Measurements from ENCODE around the gene SERP1.
"Not testable (repeated sequence)": the region's sequence is repeated elsewhere in the genome, so short reads cannot be mapped to it uniquely, and the experiment has no call there.

The SERP1 gene

DNA sequence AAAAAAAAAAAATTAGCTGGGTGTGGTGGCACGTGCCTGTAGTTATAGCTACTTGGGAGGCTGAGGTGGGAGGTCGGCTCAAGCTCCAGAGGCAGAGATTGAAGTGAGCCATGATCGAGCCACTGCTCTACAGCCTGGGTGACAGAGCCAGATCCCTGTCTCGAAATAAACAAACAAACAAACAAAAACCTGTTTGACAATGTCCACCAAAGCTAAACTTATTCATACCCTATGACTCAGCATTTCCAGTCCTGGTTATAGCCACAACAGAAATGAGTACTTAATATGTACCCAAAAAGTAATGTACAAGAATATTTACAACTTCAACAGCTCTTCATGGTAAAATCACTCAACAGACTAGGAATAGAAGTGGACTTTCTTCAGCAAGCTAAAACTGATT is 31.1 kb downstream of the SERP1 start:
- in situ Hi-C loops (cut with MboI; ENCODE audit: low pct_unique_long_range_greater_than_20kb, low sequenced_read_pairs, unreplicated experiment): loop anchor here (25.0 kb wide), 1 partner anchor 578 kb away; no protein-coding TSS in a partner anchor
- TF ChIP-seq, protein P1, sequence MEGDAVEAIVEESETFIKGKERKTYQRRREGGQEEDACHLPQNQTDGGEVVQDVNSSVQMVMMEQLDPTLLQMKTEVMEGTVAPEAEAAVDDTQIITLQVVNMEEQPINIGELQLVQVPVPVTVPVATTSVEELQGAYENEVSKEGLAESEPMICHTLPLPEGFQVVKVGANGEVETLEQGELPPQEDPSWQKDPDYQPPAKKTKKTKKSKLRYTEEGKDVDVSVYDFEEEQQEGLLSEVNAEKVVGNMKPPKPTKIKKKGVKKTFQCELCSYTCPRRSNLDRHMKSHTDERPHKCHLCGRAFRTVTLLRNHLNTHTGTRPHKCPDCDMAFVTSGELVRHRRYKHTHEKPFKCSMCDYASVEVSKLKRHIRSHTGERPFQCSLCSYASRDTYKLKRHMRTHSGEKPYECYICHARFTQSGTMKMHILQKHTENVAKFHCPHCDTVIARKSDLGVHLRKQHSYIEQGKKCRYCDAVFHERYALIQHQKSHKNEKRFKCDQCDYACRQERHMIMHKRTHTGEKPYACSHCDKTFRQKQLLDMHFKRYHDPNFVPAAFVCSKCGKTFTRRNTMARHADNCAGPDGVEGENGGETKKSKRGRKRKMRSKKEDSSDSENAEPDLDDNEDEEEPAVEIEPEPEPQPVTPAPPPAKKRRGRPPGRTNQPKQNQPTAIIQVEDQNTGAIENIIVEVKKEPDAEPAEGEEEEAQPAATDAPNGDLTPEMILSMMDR (IDR thresholded peaks at IDR 0.05; ENCODE audit: extremely low read depth, insufficient read depth, missing control alignments): no peak
- no peak for DNase-seq (ENCODE audit: low spot score)

DNA sequence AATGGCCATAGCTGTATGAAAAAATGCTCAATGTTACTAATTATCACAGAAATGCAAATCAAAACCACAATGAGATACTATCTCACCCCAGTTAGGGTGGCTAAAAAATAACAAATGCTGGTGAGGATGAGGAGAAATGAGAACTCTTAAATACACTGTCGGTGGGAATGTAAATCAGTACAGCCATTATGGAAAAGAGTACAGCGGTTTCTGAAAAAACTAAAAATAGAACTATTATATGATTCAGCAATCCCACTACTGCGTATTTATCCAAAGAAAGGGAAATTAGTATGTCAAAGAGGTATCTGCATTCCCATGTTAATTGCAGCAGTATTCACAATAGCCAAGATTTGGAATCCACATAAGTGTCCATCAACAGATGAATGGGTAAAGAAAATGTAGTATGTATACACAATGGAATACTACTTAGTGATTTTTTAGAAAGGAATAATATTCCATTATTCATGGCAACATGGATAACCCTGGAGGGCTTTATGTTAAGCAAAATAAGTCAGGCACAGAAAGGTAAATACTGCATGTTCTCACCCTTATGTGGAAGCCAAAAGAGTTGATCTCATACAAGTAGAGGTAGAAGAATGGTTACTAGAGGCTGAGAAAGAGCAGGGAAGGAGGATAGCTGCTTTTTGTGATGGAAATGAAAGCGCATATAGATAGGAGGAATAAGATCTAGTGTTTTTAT is 35.0 kb downstream of the SERP1 start:
- TF ChIP-seq, protein P1 (IDR thresholded peaks at IDR 0.05; ENCODE audit: extremely low read depth, insufficient read depth, missing control alignments): no peak
- in situ Hi-C loops (cut with MboI; ENCODE audit: low pct_unique_long_range_greater_than_20kb, low sequenced_read_pairs, unreplicated experiment): loop anchor here (25.0 kb wide), 1 partner anchor 574 kb away; no protein-coding TSS in a partner anchor
- no peak for DNase-seq (ENCODE audit: low spot score)

DNA sequence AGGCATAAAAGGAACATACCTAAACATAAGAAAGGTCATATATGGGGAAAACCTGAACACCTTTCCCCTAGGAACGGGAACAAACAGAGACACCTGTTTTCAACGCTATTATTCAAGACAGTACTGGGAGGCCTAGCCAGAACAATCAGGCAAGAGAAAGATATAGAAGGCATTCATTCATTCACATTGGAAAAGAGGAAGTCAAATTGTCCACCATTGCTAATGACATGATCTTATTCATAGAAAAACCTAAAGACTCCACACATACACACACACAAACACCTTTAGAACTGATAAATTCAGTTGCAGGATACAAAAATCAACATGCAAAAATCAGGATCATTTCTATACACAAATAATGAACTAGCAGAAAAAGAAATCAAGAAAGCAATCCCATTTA is 36.5 kb downstream of the SERP1 start:
- TF ChIP-seq, protein P1 (IDR thresholded peaks at IDR 0.05; ENCODE audit: extremely low read depth, insufficient read depth, missing control alignments): no peak
- no peak for DNase-seq (ENCODE audit: low spot score)
- in situ Hi-C loops (cut with MboI; ENCODE audit: low pct_unique_long_range_greater_than_20kb, low sequenced_read_pairs, unreplicated experiment): loop anchor here (10.0 to 25.0 kb wide), 2 partner anchors 225 to 572 kb away; no protein-coding TSS in a partner anchor

DNA sequence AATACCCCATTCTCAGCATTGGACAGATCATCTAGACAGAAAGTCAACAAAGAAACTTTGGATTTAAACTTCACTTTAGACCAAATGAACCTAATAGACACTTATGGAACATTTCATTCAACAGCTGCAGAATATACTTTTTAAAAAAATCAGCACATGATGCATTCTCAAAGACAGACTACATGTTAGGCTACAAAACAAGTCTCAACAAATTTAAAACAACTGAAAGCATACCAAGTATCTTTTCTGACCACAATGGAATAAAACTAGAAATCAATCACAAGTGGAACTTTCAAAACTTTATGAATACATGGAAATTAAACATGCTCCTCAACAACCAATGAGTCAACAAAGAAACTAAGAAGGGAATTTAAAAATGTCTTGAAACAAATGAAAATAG is 37.9 kb downstream of the SERP1 start:
- TF ChIP-seq, protein P1 (IDR thresholded peaks at IDR 0.05; ENCODE audit: extremely low read depth, insufficient read depth, missing control alignments): no peak
- in situ Hi-C loops (cut with MboI; ENCODE audit: low pct_unique_long_range_greater_than_20kb, low sequenced_read_pairs, unreplicated experiment): loop anchor here (10.0 to 25.0 kb wide), 2 partner anchors 224 to 571 kb away; no protein-coding TSS in a partner anchor
- DNase-seq (ENCODE audit: low spot score): no peak

DNA sequence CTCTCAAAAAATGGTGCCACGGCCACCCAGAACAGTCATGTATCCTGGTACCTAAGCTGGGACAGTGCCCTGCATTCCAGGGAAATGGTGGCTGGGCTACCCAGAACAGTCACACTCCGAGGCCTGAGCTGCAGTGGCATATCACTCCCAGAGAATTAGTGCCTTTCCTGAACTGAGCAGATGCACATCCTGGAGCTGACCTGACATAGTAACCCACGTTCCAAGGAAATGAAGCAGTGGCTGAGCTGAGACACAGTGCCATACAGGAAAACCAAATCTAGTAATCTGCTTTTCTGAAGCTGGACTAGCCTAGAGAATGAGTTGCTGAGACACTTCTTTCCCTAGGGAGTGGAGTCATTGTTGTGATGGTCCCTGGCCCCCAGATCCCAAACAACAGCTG is 41.8 kb downstream of the SERP1 start:
- TF ChIP-seq, protein P1 (IDR thresholded peaks at IDR 0.05; ENCODE audit: extremely low read depth, insufficient read depth, missing control alignments): no peak
- in situ Hi-C loops (cut with MboI; ENCODE audit: low pct_unique_long_range_greater_than_20kb, low sequenced_read_pairs, unreplicated experiment): loop anchor here (10.0 to 25.0 kb wide), 2 partner anchors 220 to 567 kb away; no protein-coding TSS in a partner anchor
- DNase-seq (ENCODE audit: low spot score): no peak

DNA sequence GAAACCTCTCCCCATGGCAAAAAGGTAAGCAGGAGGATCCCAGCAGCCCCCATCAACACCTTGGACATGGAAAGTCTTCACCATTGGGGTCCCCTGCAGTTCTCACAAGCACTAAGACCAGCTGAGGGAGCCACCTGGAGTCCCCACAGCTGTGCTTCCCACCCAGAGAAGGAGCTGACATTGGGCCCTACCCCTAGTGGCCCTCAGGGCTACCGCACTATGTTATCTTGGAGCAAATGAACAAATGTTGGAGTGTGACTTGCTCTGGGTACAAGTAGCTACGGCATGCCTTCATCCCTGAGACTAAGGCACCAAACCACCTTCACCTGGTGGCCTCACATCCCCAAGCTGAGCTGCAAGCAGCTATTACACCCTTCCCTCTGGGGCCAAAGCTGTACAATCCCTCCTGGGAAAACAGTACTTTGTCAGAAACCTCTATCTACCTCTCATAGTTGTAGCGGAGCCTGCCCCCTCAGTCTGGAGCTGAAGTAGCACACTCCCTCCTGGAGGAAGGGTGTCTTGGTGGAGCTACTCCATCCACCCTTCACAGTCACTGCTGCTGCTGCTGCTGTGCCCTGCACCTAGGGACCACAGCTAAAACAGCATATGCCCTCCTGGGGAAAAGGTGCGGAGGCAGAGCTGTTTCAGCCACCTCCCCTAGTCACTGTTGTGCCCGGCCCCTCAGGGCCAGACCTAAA is 42.7 kb downstream of the SERP1 start:
- TF ChIP-seq, protein P1 (IDR thresholded peaks at IDR 0.05; ENCODE audit: extremely low read depth, insufficient read depth, missing control alignments): no peak
- DNase-seq (ENCODE audit: low spot score): no peak
- in situ Hi-C loops (cut with MboI; ENCODE audit: low pct_unique_long_range_greater_than_20kb, low sequenced_read_pairs, unreplicated experiment): loop anchor here (10.0 to 25.0 kb wide), 2 partner anchors 219 to 566 kb away; no protein-coding TSS in a partner anchor

DNA sequence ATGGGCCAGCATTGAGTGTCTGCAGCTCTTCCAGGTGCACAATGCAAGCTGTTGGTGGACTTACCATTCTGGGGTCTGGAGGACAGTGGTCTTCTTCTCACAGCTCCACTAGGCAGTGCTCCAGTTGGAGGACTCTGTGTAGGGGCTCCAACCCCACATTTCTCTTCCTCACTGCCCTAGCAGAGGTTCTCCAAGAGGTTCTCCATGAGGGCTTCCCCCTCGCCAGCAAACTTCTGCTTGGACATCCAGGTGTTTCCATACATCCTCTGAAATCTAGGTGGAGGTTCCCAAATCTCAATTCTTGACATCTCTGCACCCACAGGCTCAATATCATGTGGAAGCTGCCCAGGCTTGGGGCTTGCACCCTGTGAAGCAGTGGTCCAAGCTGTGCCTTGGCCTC is 45.3 kb downstream of the SERP1 start:
- in situ Hi-C loops (cut with MboI; ENCODE audit: low pct_unique_long_range_greater_than_20kb, low sequenced_read_pairs, unreplicated experiment): loop anchor here (10.0 to 25.0 kb wide), 2 partner anchors 216 to 564 kb away; no protein-coding TSS in a partner anchor

More for the DNA sequence above, 45.3 kb downstream of the SERP1 start:
- DNase-seq (ENCODE audit: low spot score): not testable (repeated sequence)
